Left lobe of liver (tissue), 2 donors: ENCODE results near the gene SPINK14. TPM values are rescaled to one million over a fixed set of nuclear protein-coding genes. Genes with fewer than 3 reads are reported as not detected.

Source experiments
- ATAC-seq: fragments of 200-7000 bp; cut with Tn5 transposase; one replicate; pipeline ENCODE4 v1.9.1; 2020; ENCODE audit warnings: mild to moderate bottlenecking, moderate library complexity
- DNase-seq: peaks from one replicate; pipeline ENCODE4 v3.0.0-alpha.2; 2020; ENCODE audit warnings: low spot score
- total RNA-seq: library from RNA; stranded (reverse); gene quantifications from one replicate; pipeline ENCODE4 v1.2.1, GENCODE V29; 2021
- donor health status: DM: no; HTN: no; CAD: no; lungs with moderate emphysema.
- donor health status: DM: no; HTN: yes; CAD: no.

The SPINK14 gene
- total RNA-seq, 1 donor from 2014 or later = not detected

- ATAC-seq (no peak), DNase-seq (no peak)
Observed at GRCh38 chr5:148193202-148193601, 24.9 kb downstream of the SPINK14 start.

- ATAC-seq = no peak
- DNase-seq = no peak
Observed at GRCh38 chr5:148201151-148201550, 32.8 kb downstream of the SPINK14 start.

- ATAC-seq = no peak
- DNase-seq = no peak
Observed at GRCh38 chr5:148202531-148203203, 34.3 kb downstream of the SPINK14 start, which contains the start of gene SPINK6. Gene SPINK6 (plus strand): TSS chr5:148203042. CDS start chr5:148203097, 55 bp downstream.

GRCh38 chr5:148205044-148205806 lies 36.9 kb downstream of the SPINK14 start:
- ATAC-seq = peak; percentile 96
- DNase-seq = no peak

- peak; percentile 61 for ATAC-seq
- DNase-seq = no peak
Observed at GRCh38 chr5:148205865-148206264, 37.5 kb downstream of the SPINK14 start.

- DNase-seq (no peak), ATAC-seq (no peak)
Observed at GRCh38 chr5:148206620-148207019, 38.3 kb downstream of the SPINK14 start.

GRCh38 chr5:148208226-148208625 lies 39.9 kb downstream of the SPINK14 start:
- ATAC-seq = no peak

GRCh38 chr5:148209151-148209770 lies 40.9 kb downstream of the SPINK14 start:
- DNase-seq (no peak), ATAC-seq (no peak)

More at GRCh38 chr5:148208226-148208625, 39.9 kb downstream of the SPINK14 start:
- DNase-seq = no peak

- no peak for DNase-seq
- no peak for ATAC-seq
Observed at GRCh38 chr5:148214665-148215185, 46.4 kb downstream of the SPINK14 start.

GRCh38 chr5:148221508-148221907 lies 53.2 kb downstream of the SPINK14 start:
- ATAC-seq (no peak), DNase-seq (no peak)

GRCh38 chr5:148224117-148224742 lies 55.9 kb downstream of the SPINK14 start:
- ATAC-seq = no peak
- DNase-seq = no peak

Other genes starting within 250 kb of the SPINK14 start
- not detected for gene SPINK5, start 104.6 kb upstream of the SPINK14 start, total RNA-seq
- not detected for gene SPINK6, start 34.5 kb downstream of the SPINK14 start, total RNA-seq
- not detected for gene MARCOL, start 70.0 kb downstream of the SPINK14 start, total RNA-seq
- gene SPINK13, start 100.2 kb downstream of the SPINK14 start, total RNA-seq = not detected
- not detected for gene SPINK7, start 143.9 kb downstream of the SPINK14 start, total RNA-seq
- gene SPINK9, start 167.0 kb downstream of the SPINK14 start, total RNA-seq = not detected
- gene FBXO38, start 215.4 kb downstream of the SPINK14 start, total RNA-seq = 23.9 TPM